ENCODE data around the gene DIPK1C.
A peak's percentile ranks its signal among the peaks of the same experiment; 100 is the strongest.
"Not testable (repeated sequence)": the region's sequence is repeated elsewhere in the genome, so short reads cannot be mapped to it uniquely, and the experiment has no call there.

Gene DIPK1C

DNA sequence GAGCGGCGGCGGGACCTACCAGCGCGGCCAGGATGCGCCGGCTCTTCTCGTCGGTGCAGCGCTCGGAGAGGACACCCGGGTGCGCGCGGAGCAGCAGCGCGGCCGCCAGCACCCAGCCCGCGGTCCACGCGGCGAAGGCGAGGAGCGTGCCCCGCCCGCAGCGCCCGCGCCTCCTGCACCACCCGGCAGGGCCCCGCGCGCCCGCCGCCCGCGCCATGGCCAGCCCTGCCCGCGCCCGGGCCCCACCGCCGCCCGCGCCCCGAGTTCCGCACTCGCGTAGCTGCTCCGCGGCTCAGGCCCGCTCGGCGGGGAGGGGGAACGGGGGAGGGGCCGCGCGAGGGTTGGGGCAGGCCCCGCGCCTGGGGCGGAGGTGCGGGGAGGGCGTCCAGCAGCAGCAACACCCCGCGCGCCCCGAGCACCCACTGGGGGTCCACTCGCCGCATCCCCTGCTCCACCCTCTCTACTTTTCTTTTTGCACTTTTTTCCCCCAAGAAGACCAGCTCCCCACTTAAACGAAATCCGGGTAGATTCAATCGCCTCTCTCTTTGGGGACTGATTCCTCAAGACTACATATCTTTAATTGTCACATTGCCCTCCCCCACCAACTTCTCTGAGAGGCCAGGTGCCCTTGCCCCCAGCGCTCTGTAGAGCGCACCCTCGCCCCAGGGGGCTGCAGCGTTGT is at the start of gene DIPK1C:
Gene DIPK1C, minus strand, starts transcription at position 266 of the 682 bp plus-strand sequence. Its CDS starts 49 bp downstream, at position 217.
- DNase-seq (ENCODE audit: extremely low read depth in 1 of 2, low read depth in 1 of 2): no peak

DNA sequence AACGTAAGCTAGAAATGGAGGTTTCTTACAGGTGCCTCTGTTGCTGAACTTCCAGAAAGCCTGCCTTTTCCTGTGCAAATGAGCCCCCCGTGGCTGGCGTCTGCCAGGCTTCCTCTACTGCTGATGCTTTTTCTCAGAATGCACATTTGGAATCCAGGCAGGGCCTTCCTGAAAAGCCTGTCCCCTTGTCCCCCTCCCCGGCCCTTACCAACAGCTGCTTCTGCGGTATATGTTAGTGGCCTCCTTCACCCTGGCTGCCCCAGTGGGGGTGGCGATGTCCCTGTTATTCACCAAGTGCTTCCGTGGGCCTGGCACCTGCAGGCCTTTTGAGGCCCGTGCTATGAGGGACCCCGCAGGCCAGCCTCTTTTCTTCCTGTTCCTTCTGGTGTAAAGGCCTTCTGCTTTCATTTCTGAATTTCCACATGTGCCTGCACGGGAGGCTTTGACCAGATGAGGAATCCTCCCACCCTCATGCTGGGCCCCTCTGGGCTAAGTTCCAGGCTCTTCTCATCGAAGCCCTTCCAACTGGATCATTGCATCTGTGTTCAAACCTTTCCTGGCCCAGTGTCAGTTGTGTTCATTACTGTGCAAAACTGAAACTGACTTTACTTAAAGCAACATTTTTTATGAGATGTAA is 49.5 kb upstream of the DIPK1C start:
- DNase-seq (ENCODE audit: extremely low read depth in 1 of 2, low read depth in 1 of 2): no peak

DNA sequence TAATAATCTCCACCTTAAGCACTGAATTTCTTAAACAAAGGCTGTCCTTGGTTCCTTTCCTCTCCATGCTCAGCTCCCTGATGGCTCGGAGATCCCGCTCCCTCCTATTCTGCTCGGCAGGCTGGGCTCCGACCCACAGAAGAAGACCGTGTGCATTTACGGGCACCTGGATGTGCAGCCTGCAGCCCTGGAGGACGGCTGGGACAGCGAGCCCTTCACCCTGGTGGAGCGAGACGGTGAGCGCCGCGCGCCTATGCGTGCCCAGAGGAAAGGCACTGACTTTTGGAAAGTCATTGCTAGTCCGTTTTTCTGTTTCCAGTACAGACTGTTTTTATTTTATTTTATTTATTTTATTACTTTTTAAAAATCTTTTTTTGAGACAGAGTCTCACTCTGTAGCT is 48.7 kb upstream of the DIPK1C start:
- no peak for DNase-seq (ENCODE audit: extremely low read depth in 1 of 2, low read depth in 1 of 2)

DNA sequence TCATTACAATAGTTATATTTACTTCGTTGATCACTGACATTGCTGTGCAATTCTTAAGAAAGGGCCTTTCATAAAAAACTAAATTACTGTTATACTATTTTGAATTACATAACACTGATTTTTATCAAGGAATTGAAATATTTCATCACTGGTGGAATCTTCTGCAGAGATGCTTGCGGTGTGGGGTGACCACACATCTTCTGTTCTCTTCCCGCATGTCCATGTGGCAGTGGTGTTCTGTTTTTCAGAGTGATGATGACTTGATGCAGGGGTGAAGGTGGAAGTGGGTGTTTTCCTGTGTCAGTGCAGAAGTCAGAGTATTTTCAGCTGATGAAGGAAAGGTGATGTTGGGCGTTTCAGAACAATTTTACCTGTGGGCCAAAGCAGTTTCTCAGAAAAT is 46.0 kb upstream of the DIPK1C start:
- DNase-seq (ENCODE audit: extremely low read depth in 1 of 2, low read depth in 1 of 2): no peak

DNA sequence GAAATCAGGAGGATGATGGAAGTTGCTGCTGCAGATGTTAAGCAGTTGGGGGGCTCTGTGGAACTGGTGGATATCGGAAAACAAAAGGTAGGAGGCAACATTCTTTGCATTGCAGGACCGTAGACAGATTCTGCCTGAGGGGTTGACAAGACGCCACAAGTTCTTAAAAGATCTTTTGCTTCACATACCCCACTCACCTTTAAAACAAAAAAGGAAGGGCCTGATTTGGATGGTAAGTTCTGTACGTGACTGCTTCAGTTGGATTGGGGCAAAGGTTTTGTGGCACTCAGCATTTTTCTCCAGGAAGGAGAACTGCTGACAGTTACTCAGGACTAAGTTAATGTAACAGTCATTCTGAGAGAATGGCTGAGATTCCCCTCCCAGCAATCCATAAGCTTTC is 44.3 kb upstream of the DIPK1C start:
- DNase-seq (ENCODE audit: extremely low read depth in 1 of 2, low read depth in 1 of 2): no peak

DNA sequence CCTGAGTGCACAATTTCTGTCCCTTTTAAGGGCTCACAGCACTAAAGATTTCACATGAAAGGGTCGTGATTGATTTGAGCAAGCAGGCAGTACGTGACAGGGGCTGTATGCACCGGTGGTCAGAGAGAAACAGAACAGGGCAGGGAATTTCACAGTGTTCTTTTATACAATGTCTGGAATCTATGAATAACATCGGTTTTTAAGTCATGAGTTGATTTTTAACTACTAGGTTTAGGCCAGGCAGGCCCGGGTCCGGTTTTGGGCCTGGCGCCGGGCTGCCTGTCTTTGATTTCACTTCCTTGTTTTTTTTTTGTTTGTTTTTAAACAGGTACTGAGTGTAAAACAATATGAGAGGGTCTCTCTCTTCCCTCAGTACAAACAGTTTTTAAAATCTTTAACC is 43.7 kb upstream of the DIPK1C start:
- not testable (repeated sequence) for DNase-seq (ENCODE audit: extremely low read depth in 1 of 2, low read depth in 1 of 2)

DNA sequence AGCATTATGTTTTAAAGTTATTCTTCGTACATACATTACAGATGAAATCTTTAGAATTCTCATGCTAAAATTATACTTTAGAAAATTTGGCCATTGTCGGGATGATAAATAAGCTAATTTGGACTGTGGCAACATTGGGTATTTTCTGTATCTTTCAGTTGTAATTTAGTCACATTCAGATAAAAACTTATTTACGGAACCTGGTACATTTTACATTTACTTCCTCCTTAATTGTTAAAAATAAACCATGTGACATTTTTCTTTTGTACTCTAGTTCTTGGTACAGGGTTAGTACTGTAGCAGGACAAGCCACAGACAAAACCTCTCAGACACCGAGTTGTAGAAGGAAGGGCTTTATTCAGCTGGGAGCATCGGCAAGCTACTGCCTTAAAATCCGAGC is 43.3 kb upstream of the DIPK1C start:
- no peak for DNase-seq (ENCODE audit: extremely low read depth in 1 of 2, low read depth in 1 of 2)

DNA sequence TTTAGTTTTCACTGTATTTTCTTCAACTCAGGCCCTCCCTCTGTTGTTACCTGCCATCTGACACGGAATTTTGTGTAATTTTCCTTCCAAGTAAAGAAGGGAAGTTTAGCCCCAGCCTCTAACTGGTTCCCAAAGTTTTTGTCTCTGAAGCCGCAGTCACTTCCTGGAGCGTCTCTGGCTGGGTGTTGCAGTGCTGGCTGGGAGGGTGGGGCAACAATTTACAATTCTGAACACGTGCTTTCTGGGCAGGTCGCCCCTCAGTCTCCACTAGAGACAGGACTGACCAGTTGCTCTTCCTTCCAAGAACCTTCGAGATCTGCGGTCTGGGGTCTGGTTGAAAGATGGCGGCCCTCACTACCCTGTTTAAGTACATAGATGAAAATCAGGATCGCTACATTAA is 42.5 kb upstream of the DIPK1C start:
- peak in 1 of 2 donors; percentile 21 for DNase-seq (ENCODE audit: extremely low read depth in 1 of 2, low read depth in 1 of 2)

DNA sequence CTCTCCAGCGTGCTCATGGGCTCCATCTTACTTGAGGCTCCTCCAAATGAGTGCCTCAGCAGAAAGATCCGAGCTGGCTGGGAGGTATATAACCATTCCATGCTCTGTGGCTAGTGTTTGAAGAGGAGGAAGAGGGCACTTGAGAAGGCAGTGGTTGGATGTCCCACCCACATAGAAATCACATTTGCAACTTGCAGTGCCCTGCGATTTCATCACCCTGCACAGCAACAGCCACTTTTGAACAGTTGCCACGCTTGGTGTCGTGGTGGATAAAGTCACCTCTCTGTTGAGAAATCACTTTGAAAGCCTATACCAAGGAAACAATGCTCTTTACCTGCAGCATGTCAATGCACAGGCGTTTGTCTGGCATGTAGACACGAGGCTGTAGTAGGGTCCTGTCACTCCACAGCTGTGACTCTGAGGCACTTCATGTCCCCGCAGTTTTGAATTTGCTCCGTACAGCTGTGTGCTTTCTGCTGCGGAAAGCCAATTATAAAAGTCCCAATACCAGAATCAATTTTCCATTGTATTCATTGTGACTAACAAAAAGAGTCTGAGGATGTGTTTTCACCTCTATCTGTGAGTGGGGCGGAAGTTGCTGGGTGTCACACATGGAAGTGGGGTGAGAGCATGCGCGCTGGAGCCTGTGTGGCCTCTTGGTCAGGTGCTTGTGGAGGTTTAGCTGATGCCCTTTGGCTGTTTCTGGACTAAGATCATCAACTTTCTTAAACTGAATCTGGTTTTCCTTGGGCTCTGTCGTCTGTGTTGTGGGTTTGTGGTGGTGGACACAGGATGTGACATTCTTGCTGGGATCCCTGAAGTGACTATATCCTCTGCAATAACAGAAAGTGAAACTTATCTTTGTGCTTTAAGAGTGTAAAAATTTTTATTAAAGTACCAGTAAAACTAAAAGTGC is 41.9 kb upstream of the DIPK1C start:
- peak; percentile 52 to 83 for DNase-seq (ENCODE audit: extremely low read depth in 1 of 2, low read depth in 1 of 2)

DNA sequence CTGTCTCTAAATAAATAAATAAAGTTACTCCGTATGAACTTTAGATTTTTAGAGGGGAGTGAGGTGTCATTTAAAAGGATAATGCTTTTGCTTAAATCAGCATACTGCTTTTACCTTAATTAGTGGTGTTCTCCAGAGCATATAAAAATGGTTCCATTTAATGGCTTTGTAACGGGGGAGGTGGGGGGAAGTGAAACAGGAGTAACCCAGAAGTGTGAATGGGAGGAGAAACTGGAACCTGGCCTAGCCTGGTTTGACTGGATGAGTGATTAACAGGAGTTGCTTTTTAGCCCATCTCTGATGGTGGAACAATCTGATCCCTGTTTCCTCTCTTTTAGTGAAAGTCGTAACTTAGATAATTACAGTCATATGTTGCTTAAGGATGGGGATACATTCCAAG is 40.7 kb upstream of the DIPK1C start:
- DNase-seq (ENCODE audit: extremely low read depth in 1 of 2, low read depth in 1 of 2): no peak

DNA sequence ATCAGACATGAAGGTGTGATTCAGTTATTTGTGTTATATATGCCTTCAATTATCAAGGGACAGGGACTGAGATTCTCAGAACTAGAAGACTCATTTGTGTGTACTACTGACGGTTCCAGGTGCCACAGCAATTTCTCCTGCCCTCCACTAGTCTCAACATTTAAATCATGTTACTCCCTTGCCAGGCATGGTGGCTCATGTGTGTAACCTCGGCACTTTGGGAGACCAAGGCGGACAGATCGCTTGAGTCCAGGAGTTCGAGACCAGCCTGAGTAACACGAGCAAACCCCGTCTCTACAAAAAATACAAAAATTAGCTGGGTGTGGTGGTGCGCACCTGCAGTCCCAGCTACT is 40.2 kb upstream of the DIPK1C start:
- no peak for DNase-seq (ENCODE audit: extremely low read depth in 1 of 2, low read depth in 1 of 2)

DNA sequence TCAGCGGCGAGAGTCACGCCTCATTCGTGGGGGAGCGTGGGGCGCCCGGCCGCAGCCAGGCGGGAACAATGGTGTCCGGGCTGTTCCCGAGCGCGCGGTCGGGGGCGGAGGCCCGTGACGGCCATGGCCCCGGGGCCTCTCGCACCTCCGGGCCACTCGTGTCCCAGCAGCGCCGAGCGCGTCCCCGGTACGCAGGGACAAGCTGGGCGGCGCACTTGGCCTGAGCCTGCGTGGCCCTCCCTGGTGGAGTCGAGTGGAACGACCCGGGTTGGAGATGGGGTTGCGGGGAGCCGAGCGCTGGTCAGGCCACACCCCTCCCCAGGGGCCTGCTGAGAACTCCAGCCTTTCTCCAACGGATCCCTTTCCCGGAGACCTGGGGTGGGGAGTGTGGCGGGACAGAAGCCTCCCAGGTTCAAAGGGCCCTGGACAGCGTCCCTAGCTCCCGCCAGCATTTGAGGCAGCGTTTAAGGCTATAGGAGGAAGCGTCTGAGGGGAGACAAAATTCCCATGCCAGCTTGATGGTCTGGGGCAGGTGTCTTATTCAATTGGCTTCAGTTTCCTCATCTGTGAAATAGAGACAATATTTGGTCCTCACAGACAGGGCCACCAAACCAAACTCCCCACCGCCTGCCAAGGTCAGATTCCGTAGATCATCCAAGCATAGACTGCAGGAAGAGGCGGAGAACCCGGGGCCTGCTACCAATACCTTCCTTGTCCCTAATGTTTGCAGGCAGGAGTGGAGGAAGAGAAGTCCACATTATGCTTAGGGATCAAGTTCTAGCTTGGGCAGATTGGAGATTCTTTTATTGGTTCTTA is 39.6 kb upstream of the DIPK1C start:
- no peak for DNase-seq (ENCODE audit: extremely low read depth in 1 of 2, low read depth in 1 of 2)

DNA sequence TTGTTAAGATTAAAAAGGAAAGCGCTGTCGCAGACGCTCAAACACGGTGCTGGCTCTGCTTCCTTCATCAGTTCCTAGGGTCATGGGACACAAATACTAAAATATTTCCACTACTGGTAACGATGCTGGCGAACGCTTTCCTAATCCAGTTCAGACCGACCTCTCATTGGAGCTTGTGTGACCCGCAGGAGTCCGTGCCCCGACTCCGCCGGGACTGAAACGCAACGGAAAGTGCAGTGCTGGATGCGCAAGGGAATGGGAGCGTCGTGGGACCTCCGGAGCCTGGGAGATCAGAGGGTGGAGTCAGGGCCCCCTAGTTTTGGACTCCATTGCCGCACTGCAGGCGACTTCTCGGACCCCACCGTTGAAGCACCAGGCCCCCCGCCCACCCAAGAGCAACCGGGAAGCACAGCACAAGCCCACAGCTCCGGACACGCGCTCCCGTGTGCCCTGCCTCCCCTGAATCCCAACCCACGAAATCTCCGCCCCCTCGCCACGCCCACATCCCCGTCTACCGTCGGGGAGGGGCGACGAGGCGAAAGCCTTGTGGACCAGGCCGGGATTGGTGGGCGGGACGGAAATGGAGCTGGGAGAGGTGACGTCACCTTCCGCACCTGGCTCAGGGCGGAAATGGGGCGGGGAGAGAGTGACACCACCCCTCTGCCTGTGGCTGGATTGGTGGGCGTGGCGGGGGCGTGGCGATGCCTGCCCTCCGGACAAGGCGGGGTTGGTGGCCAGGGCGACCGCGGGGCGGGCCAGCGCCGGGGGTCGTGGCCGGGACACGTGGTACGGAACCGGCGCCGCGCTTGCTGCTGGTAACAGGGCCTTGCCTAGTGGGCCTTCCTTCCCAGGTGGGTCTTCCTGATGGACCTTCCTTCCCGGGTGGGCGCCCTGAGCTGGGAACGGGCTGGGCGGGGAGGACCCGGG is 38.7 kb upstream of the DIPK1C start, which contains the start of gene CNDP2:
Gene CNDP2, plus strand, starts transcription at position 783 of the 927 bp plus-strand sequence. CDS start 3,611 bp downstream, outside the sequence.
- DNase-seq (ENCODE audit: extremely low read depth in 1 of 2, low read depth in 1 of 2): peak; percentile 99

DNA sequence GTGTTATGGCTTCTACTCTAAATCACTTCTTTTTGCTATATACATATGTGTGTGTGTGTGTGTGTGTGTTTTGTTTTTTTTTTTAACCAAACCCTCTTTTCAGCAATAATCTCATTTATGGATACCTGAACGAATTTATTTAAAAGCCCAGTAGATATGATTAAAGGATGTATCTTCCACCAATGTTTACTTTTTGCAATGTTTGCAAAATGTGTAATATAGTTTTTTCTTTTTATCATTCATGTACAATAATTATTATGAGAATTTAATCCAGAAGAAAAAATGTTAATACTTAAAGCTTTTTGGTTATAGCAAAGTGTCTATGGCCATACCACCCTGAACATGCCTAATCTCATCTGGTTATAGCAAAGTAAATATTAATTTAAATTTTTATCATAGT is 37.4 kb upstream of the DIPK1C start:
- DNase-seq (ENCODE audit: extremely low read depth in 1 of 2, low read depth in 1 of 2): no peak

DNA sequence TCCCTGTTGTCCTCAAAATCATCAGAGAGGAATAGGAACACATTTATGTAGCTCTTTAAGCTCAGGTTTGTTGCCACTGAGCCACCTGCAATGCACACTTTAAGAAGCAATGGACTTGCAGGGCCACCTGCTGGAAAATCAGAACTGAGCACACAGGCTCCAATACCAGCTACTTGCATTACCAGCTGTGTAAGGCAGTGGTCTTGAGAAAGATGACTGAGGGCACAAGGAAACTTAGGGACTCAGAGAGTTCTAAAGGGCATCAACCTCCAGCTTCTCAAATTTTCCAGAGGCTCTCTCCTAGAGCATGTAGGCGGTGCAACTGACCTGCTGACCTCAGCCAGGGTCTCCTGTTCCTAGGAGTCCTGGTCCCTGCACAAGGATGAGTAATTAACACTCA is 36.6 kb upstream of the DIPK1C start:
- peak in 1 of 2 donors; percentile 22 for DNase-seq (ENCODE audit: extremely low read depth in 1 of 2, low read depth in 1 of 2)

DNA sequence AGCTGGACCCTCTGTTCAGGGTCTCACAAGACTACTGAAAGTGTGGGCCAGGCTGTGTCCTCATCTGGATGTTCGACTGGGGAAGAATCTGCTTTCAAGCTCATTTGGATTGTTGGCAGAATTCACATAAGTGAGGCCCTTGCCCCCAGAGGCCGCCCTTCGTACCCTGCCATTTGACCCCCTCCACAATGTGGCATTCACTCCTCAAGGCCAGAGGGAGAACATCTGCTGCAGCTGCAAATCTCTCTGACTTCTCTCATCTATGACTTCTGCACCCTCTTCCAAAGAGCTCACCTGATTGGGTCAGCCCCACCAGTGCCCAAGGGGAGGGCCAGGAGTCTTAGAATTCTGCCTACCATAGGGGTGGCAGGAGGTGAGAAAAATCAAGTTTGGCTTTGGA is 35.2 kb upstream of the DIPK1C start:
- no peak for DNase-seq (ENCODE audit: extremely low read depth in 1 of 2, low read depth in 1 of 2)

DNA sequence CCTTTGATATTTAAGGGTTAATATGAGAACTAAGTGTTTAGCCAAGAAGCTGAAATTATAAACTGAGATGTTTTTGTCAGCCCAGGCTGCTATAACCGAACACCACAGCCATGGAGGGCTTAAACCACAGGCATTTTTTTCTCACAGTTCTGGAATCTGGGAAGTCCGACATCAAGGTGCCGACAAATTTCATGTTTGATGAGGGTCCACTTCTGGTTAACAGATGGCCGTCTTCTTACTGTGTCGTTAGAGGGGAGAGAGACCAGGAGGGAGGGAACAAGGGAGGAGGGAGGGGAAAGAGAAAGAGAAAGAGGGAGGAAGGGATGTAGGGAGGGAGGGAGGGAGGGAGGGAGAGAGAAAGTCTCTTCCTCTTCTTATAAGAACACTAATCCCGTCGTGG is 32.6 kb upstream of the DIPK1C start:
- no peak for DNase-seq (ENCODE audit: extremely low read depth in 1 of 2, low read depth in 1 of 2)

DNA sequence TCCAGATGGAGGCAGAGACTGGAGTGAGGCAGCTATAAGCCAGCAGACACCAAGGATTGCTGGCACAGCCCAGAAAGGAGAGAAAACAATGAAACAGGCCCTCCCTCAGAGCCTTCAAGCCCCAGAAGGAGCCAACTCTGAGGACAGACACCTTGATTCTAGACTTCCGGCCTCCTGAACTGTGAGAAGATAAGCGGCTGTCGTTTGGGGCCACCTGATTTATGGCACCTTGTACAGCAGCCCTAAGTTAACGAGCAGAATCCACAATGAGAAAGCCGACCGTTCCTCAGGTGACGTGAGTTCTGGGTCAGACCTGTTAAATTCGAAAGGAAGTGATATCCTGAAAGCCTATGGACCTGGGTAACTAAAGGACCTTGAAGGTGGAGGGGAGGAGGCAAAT is 31.8 kb upstream of the DIPK1C start:
- no peak for DNase-seq (ENCODE audit: extremely low read depth in 1 of 2, low read depth in 1 of 2)

DNA sequence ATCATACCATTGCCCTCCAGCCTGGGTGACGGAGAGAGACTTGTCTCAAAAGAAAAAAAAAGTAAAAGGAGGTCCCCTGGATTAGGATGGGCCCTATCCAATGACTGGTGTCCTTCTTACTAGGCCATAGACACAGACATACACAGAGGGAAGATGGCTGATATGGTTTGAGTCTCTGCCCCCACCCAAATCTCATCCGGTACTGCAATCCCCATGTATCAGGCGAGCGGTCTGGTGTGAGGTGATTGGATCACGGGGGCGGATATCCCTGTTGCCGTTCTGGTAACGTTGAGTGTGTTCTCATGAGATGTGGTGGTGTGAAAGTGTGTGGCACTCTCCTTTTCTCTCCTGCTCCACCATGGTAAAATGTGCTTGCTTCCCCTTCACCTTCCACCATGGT is 31.2 kb upstream of the DIPK1C start:
- DNase-seq (ENCODE audit: extremely low read depth in 1 of 2, low read depth in 1 of 2): no peak

Data from stimulated activated CD8-positive, alpha-beta memory T cell treated with anti-CD3 and anti-CD28 coated beads, Interleukin-7, amount 100 ng/mL, for 48 hours (primary cell).